T47D (cell line): ENCODE measurements around the gene EFEMP1.

Experiments
- DNase-seq, 2 experiments: peaks; one replicate each; pipeline versions ENCODE4 v3.0.0 to v3.0.0-alpha.2; 2011 to 2012; ENCODE audit warnings: low read depth in 1 of 2, low spot score in 1 of 2
- JUND ChIP-seq: IDR thresholded peaks from 2 replicates; pipeline ENCODE4 v1.6.1; 2012; ENCODE audit warnings: low read depth
- in situ Hi-C: cut with HindIII; loops from 2 replicates; pipeline ENCODE4 v1.10.0; 2016; ENCODE audit warnings: low sequenced_read_pairs, low pct_unique_long_range_greater_than_20kb

The EFEMP1 gene

DNA sequence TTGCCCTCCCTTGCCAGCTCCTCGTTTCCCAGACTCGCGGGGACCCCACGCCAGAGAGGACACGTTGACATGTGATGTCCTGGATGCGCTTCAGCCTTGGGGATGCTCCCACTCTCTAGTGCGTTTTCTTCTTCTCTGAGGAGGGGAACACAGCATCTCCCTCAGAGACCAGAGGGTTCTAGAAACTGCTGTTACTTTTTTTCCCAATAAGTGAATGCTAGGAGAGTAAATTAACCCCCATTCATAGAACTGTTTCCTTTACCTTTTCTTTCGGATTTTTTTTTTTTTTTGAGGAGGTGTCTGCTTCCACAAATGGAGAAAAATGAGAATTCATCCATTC is 370 bp upstream of the EFEMP1 start:
- in situ Hi-C loops: no loop called here
- DNase-seq: no peak
- no peak for TF ChIP-seq JUND

- no peak for TF ChIP-seq JUND
- in situ Hi-C loops: no loop called here
- DNase-seq: peak in 1 of 2 experiments; percentile 51
These were observed 1.2 kb downstream of the EFEMP1 start for GRCh38 chr2:55922291-55922907.

- in situ Hi-C loops: no loop called here
- no peak for TF ChIP-seq JUND
- DNase-seq: peak in 1 of 2 experiments; percentile 47
These were observed 4.0 kb downstream of the EFEMP1 start for GRCh38 chr2:55919574-55919973.

- in situ Hi-C loops: no loop called here
- DNase-seq: peak in 1 of 2 experiments; percentile 74
- TF ChIP-seq JUND: no peak
These were observed 4.7 kb downstream of the EFEMP1 start for GRCh38 chr2:55918856-55919255.

- in situ Hi-C loops: no loop called here
- TF ChIP-seq JUND: no peak
- DNase-seq: no peak
These were observed 5.7 kb downstream of the EFEMP1 start for GRCh38 chr2:55917713-55918390.

- TF ChIP-seq JUND: no peak
- no peak for DNase-seq
- in situ Hi-C loops: no loop called here
These were observed 6.5 kb downstream of the EFEMP1 start for GRCh38 chr2:55917117-55917516.

DNA sequence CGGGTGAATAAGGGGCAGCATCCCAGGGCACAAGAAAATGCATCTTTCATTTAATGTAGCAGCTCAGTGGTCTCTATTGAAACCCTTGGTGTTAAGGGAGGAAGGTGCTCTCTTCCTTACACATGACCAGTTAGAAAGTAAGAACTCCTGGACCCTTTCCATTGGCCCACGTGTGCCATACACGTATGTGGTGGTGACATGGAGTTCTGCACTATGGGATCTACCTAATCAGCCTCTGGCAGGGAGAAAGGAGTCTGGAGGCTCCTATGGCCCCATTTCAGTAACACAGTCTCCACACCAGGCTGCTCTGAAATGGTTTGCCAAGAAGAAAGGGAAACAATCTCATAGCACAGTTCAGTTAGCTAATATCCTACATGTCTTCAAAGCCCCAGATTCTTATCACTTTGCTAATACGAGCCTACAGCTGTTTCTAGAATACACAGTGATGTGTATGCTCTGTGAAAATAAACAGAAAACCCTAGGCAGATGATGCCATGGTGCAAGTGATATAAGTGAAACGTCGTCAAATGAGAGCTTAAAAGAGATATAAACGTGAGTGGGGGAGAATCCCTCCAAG is 7.0 kb downstream of the EFEMP1 start:
- no peak for DNase-seq
- no peak for TF ChIP-seq JUND
- in situ Hi-C loops: no loop called here

GRCh38 chr2:55914786-55915185 is 8.8 kb downstream of the EFEMP1 start:
- TF ChIP-seq JUND: no peak
- DNase-seq: no peak
- in situ Hi-C loops: no loop called here

DNA sequence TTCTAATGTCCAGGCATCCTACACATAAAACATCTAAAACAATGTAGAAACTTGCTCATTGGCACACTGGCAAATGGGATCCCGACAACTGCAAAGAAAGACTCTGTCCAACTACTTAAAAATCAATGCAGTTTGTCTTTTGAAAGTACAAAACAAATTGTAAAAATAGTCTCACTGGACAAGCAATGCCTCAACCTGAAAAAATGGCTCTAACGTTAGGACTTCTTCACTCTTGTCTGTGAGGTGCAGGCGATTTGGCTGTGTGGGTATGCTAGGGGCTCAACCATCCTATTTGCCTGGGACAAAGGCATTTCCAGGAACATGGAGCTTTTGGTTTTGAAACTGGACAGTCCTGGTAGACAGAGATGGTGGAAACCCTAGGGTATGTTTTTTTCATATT is 10.7 kb downstream of the EFEMP1 start:
- no peak for DNase-seq
- no peak for TF ChIP-seq JUND
- in situ Hi-C loops: no loop called here

DNA sequence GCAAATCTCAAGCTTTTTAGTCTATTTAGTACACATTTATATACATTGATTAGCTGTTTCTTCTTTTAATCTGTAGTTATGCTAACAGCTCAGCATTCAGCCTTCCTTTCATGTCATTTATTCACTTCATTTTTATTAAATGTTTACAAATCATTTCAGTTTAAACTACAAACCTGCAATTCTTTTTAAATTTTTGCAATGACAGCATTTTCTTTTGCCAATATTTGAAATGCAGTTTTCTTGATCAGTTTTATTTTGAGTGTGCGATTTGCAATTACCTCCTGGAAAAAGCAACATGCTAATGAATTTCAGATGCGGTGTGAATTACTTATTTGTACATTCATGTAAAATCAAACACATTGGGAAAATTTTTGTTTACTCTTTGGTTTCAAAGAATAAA is 13.5 kb downstream of the EFEMP1 start:
- no peak for DNase-seq
- in situ Hi-C loops: no loop called here
- no peak for TF ChIP-seq JUND

DNA sequence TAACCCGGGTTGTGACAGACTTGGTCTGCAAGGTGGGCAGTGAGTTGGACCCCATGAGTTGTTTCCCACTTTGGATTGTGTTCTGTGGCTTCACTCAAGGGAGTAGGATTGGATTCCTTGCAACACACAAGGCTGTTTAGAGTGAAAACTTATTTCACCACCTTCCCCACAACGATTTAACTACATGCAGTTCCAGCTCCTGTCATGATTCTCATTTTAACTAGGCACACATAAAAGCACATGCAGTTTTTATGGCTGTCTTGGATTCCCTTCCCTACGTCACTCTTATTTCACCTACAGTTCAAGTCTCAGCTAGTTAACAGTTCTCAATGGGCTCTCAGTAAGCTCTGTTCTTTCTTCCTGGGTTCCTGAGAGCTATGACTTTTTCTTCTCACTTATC is 15.9 kb downstream of the EFEMP1 start:
- in situ Hi-C loops: no loop called here
- TF ChIP-seq JUND: no peak
- DNase-seq: no peak

DNA sequence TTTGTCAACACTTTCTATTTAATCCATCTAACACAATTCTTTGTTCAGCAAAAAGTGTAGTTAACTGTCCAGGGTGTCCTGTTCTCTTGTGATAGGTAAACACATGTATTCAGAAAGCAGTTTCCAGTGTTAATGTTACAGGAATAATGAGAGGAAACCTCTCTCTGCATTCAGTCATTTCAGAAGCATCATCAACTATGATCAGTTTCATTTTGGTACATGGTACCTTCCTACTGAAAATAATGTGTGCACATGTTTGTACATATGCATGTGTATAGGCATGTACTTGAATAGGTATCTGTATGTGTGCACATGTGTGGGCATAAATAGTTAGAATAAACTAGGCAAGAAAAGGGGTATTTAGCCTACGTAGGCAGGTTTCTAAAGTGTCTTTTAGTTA is 16.6 kb downstream of the EFEMP1 start:
- TF ChIP-seq JUND: no peak
- no peak for DNase-seq
- in situ Hi-C loops: no loop called here

GRCh38 chr2:55903727-55904126 is 19.9 kb downstream of the EFEMP1 start:
- no peak for TF ChIP-seq JUND
- in situ Hi-C loops: no loop called here
- DNase-seq: no peak

DNA sequence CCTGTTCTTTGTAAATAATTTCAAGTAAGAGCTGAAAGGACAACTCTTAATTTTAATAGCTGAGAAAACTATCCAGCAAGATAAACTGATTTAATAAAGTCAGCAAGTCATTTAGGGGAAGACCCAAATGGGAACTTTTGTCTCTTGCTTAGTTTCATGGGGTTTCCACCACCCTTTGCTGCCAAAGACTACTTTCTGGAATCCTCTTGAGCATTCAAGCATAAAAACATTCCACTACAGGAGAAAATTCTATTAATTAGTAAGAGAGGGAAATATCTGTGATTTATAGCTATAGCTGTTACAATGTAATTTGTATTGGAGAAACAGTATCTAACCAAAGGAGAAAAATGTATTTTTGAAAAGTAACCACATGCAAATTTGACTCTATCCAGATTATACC is 20.6 kb downstream of the EFEMP1 start:
- no peak for DNase-seq

More for the DNA sequence above, 20.6 kb downstream of the EFEMP1 start:
- TF ChIP-seq JUND: no peak
- in situ Hi-C loops: no loop called here
